ENCODE results near the gene NMNAT1.
A peak's percentile ranks its signal among the peaks of the same experiment; 100 is the strongest.

The NMNAT1 gene

GRCh38 chr1:9929431-9930385, 13.6 kb upstream of the NMNAT1 start:
- H3K27ac ChIP-seq (ENCODE audit: low read depth, low read length), result peak overlapping the region; percentile 55
- no peak overlapping the region for H2BK120ac ChIP-seq (ENCODE audit: low read depth, low read length)
- peaks cover 4% of the 10 kb centered on the region for H3K4me1 ChIP-seq (ENCODE audit: control insufficient read depth, low read depth, low read length)
- no peaks in the 10 kb centered on the region for H3K79me2 ChIP-seq (ENCODE audit: control insufficient read depth, insufficient read depth, low read length)
- no peaks in the 10 kb centered on the region for H3K36me3 ChIP-seq (ENCODE audit: control insufficient read depth, insufficient read depth, low read length)
- no peak overlapping the region for H2AK5ac ChIP-seq (ENCODE audit: low read length)
- no peak overlapping the region for H3K4me2 ChIP-seq (ENCODE audit: low read length)
- peak overlapping the region; percentile 84 for H4K8ac ChIP-seq (ENCODE audit: low read depth, low read length)
- H4K5ac ChIP-seq (ENCODE audit: low read length), result no peak overlapping the region
- 100% methylated on average over 1 of the region's 15 CpGs for WGBS (ENCODE audit: extremely low coverage, insufficient coverage, low lambda C conversion rate)
- peak overlapping the region; percentile 96 for H2BK15ac ChIP-seq (replicated peaks; ENCODE audit: low read depth)
- no peak overlapping the region for H3K9ac ChIP-seq (ENCODE audit: low read length)
- no peak overlapping the region for H3K56ac ChIP-seq (ENCODE audit: low read length)
- H2BK5ac ChIP-seq (ENCODE audit: low read length), result peak overlapping the region; percentile 52
- no peaks in the 10 kb centered on the region for H3K27me3 ChIP-seq (ENCODE audit: insufficient read depth, low read length, poor library complexity)
- H3K4ac ChIP-seq (ENCODE audit: low read depth, low read length), result no peak overlapping the region
- DNase-seq, result peak; percentile 93
- no peak overlapping the region for H3K23ac ChIP-seq (ENCODE audit: low read length)
- no peaks in the 10 kb centered on the region for H3K79me1 ChIP-seq (ENCODE audit: low read length)
- peak overlapping the region; percentile 64 for H3K18ac ChIP-seq (ENCODE audit: low read length)
- no peak overlapping the region for H3K4me3 ChIP-seq (ENCODE audit: low read length)

GRCh38 chr1:9942399-9942938, 806 bp upstream of the NMNAT1 start:
- H3K4me1 ChIP-seq (ENCODE audit: control insufficient read depth, low read depth, low read length), result no peaks in the 10 kb centered on the region
- no peak overlapping the region for H2BK120ac ChIP-seq (ENCODE audit: low read depth, low read length)
- H4K5ac ChIP-seq (ENCODE audit: low read length), result no peak overlapping the region
- no peaks in the 10 kb centered on the region for H3K27me3 ChIP-seq (ENCODE audit: insufficient read depth, low read length, poor library complexity)
- peak overlapping the region; percentile 95 for H3K56ac ChIP-seq (ENCODE audit: low read length)
- H3K36me3 ChIP-seq (ENCODE audit: control insufficient read depth, insufficient read depth, low read length), result no peaks in the 10 kb centered on the region
- no peak overlapping the region for H3K23ac ChIP-seq (ENCODE audit: low read length)
- H3K4ac ChIP-seq (ENCODE audit: low read depth, low read length), result no peak overlapping the region
- no CpG with 5 or more reads among the region's 14 CpGs for WGBS (ENCODE audit: extremely low coverage, insufficient coverage, low lambda C conversion rate)
- H3K79me2 ChIP-seq (ENCODE audit: control insufficient read depth, insufficient read depth, low read length), result no peaks in the 10 kb centered on the region
- no peaks in the 10 kb centered on the region for H3K79me1 ChIP-seq (ENCODE audit: low read length)
- H2BK5ac ChIP-seq (ENCODE audit: low read length), result no peak overlapping the region
- no peak overlapping the region for H2BK15ac ChIP-seq (replicated peaks; ENCODE audit: low read depth)
- H3K27ac ChIP-seq (ENCODE audit: low read depth, low read length), result peak overlapping the region; percentile 67
- no peak overlapping the region for H4K8ac ChIP-seq (ENCODE audit: low read depth, low read length)
- peak overlapping the region; percentile 8 for H3K18ac ChIP-seq (ENCODE audit: low read length)
- peak overlapping the region; percentile 92 for H3K9ac ChIP-seq (ENCODE audit: low read length)
- H3K4me2 ChIP-seq (ENCODE audit: low read length), result peak overlapping the region; percentile 94
- no peak overlapping the region for H2AK5ac ChIP-seq (ENCODE audit: low read length)
- peak overlapping the region; percentile 89 for H3K4me3 ChIP-seq (ENCODE audit: low read length)
- peak; percentile 66 for DNase-seq

GRCh38 chr1:9946315-9946714, 3.0 kb downstream of the NMNAT1 start:
- Histone ChIP-seq H4K8ac (ENCODE audit: low read depth, low read length) (no peak overlapping the region), H3K36me3 (ENCODE audit: control insufficient read depth, insufficient read depth, low read length) (no peaks in the 10 kb centered on the region), H2AK5ac (ENCODE audit: low read length) (no peak overlapping the region), H3K4me2 (ENCODE audit: low read length) (no peak overlapping the region), H3K4ac (ENCODE audit: low read depth, low read length) (no peak overlapping the region), H3K4me1 (ENCODE audit: control insufficient read depth, low read depth, low read length) (no peaks in the 10 kb centered on the region), H4K5ac (ENCODE audit: low read length) (no peak overlapping the region), H2BK120ac (ENCODE audit: low read depth, low read length) (no peak overlapping the region), H3K23ac (ENCODE audit: low read length) (no peak overlapping the region), H3K4me3 (ENCODE audit: low read length) (no peak overlapping the region), H2BK15ac (replicated peaks; ENCODE audit: low read depth) (no peak overlapping the region), H2BK5ac (ENCODE audit: low read length) (no peak overlapping the region), H3K56ac (ENCODE audit: low read length) (no peak overlapping the region), H3K79me2 (ENCODE audit: control insufficient read depth, insufficient read depth, low read length) (no peaks in the 10 kb centered on the region), H3K27ac (ENCODE audit: low read depth, low read length) (no peak overlapping the region), H3K18ac (ENCODE audit: low read length) (no peak overlapping the region), H3K79me1 (ENCODE audit: low read length) (no peaks in the 10 kb centered on the region), H3K27me3 (ENCODE audit: insufficient read depth, low read length, poor library complexity) (no peaks in the 10 kb centered on the region), H3K9ac (ENCODE audit: low read length) (no peak overlapping the region)
- no CpG with 5 or more reads among the region's 2 CpGs for WGBS (ENCODE audit: extremely low coverage, insufficient coverage, low lambda C conversion rate)
- DNase-seq, result no peak

- H3K79me1 ChIP-seq (ENCODE audit: low read length), result no peaks in the 10 kb centered on the region
- no peak overlapping the region for H2AK5ac ChIP-seq (ENCODE audit: low read length)
- H2BK5ac ChIP-seq (ENCODE audit: low read length), result no peak overlapping the region
- H2BK15ac ChIP-seq (replicated peaks; ENCODE audit: low read depth), result no peak overlapping the region
- no peak overlapping the region for H3K9ac ChIP-seq (ENCODE audit: low read length)
- no peaks in the 10 kb centered on the region for H3K36me3 ChIP-seq (ENCODE audit: control insufficient read depth, insufficient read depth, low read length)
- H3K79me2 ChIP-seq (ENCODE audit: control insufficient read depth, insufficient read depth, low read length), result no peaks in the 10 kb centered on the region
- H3K4me1 ChIP-seq (ENCODE audit: control insufficient read depth, low read depth, low read length), result peaks cover 3% of the 10 kb centered on the region
- H3K27ac ChIP-seq (ENCODE audit: low read depth, low read length), result no peak overlapping the region
- H3K27me3 ChIP-seq (ENCODE audit: insufficient read depth, low read length, poor library complexity), result no peaks in the 10 kb centered on the region
- H3K4me3 ChIP-seq (ENCODE audit: low read length), result no peak overlapping the region
- H4K5ac ChIP-seq (ENCODE audit: low read length), result no peak overlapping the region
- H4K8ac ChIP-seq (ENCODE audit: low read depth, low read length), result no peak overlapping the region
- H3K4me2 ChIP-seq (ENCODE audit: low read length), result no peak overlapping the region
- no CpG with 5 or more reads among the region's 8 CpGs for WGBS (ENCODE audit: extremely low coverage, insufficient coverage, low lambda C conversion rate)
- H3K18ac ChIP-seq (ENCODE audit: low read length), result no peak overlapping the region
- no peak overlapping the region for H2BK120ac ChIP-seq (ENCODE audit: low read depth, low read length)
- H3K56ac ChIP-seq (ENCODE audit: low read length), result no peak overlapping the region
- DNase-seq, result no peak
- H3K4ac ChIP-seq (ENCODE audit: low read depth, low read length), result no peak overlapping the region
- no peak overlapping the region for H3K23ac ChIP-seq (ENCODE audit: low read length)
Measured at GRCh38 chr1:9957726-9958125, 14.5 kb downstream of the NMNAT1 start.

- no CpG with 5 or more reads among the region's 4 CpGs for WGBS (ENCODE audit: extremely low coverage, insufficient coverage, low lambda C conversion rate)
- no peak overlapping the region for H2BK5ac ChIP-seq (ENCODE audit: low read length)
- no peaks in the 10 kb centered on the region for H3K79me1 ChIP-seq (ENCODE audit: low read length)
- no peak overlapping the region for H4K5ac ChIP-seq (ENCODE audit: low read length)
- H3K56ac ChIP-seq (ENCODE audit: low read length), result no peak overlapping the region
- no peak overlapping the region for H3K27ac ChIP-seq (ENCODE audit: low read depth, low read length)
- H4K8ac ChIP-seq (ENCODE audit: low read depth, low read length), result no peak overlapping the region
- no peak overlapping the region for H3K4me3 ChIP-seq (ENCODE audit: low read length)
- H2BK120ac ChIP-seq (ENCODE audit: low read depth, low read length), result no peak overlapping the region
- no peak for DNase-seq
- H3K4ac ChIP-seq (ENCODE audit: low read depth, low read length), result no peak overlapping the region
- no peaks in the 10 kb centered on the region for H3K79me2 ChIP-seq (ENCODE audit: control insufficient read depth, insufficient read depth, low read length)
- no peak overlapping the region for H2AK5ac ChIP-seq (ENCODE audit: low read length)
- no peak overlapping the region for H3K23ac ChIP-seq (ENCODE audit: low read length)
- H3K4me1 ChIP-seq (ENCODE audit: control insufficient read depth, low read depth, low read length), result peaks cover 3% of the 10 kb centered on the region
- H3K27me3 ChIP-seq (ENCODE audit: insufficient read depth, low read length, poor library complexity), result no peaks in the 10 kb centered on the region
- H3K18ac ChIP-seq (ENCODE audit: low read length), result no peak overlapping the region
- H3K4me2 ChIP-seq (ENCODE audit: low read length), result no peak overlapping the region
- no peak overlapping the region for H2BK15ac ChIP-seq (replicated peaks; ENCODE audit: low read depth)
- no peak overlapping the region for H3K9ac ChIP-seq (ENCODE audit: low read length)
- no peaks in the 10 kb centered on the region for H3K36me3 ChIP-seq (ENCODE audit: control insufficient read depth, insufficient read depth, low read length)
Measured at GRCh38 chr1:9960011-9960410, 16.7 kb downstream of the NMNAT1 start.

Data from mesendoderm (in vitro differentiated cells).